Testis (tissue), 3 donors: ENCODE results near the gene SLC45A1. TPM values are rescaled to one million over a fixed set of nuclear protein-coding genes. Genes with fewer than 3 reads are reported as not detected.
A peak's percentile ranks its signal among the peaks of the same experiment; 100 is the strongest.

Experiments used
- DNase-seq: peaks from one replicate; pipeline ENCODE4 v3.0.0-alpha.2; 2019
- H3K27ac ChIP-seq, 2 donors: fragments of 200-600 bp; sonication (generic); one replicate each; pipeline ENCODE4 v1.5.1; 2019
- H3K27me3 ChIP-seq: fragments of 200-600 bp; sonication (generic); one replicate; pipeline ENCODE4 v1.5.1; 2019
- H3K36me3 ChIP-seq: fragments of 200-600 bp; sonication (generic); one replicate; pipeline ENCODE4 v1.5.1; 2017; ENCODE audit warnings: low read depth; ENCODE audit errors: missing control alignments
- H3K4me1 ChIP-seq: fragments of 200-600 bp; sonication (generic); one replicate; pipeline ENCODE4 v1.5.1; 2019
- H3K4me3 ChIP-seq, 2 donors: fragments of 200-600 bp; sonication (generic); one replicate each; pipeline ENCODE4 v1.5.1; 2017 to 2019
- H3K9me3 ChIP-seq: fragments of 200-600 bp; sonication (generic); one replicate; pipeline ENCODE4 v1.5.1; 2017
- POLR2A ChIP-seq: fragments of 450-650 bp; IDR thresholded peaks from one replicate; pipeline ENCODE4 v1.6.1; 2017; ENCODE audit warnings: antibody characterized with exemption, mild to moderate bottlenecking, moderate library complexity
- WGBS, 2 donors: methylation state at CpG; one replicate each; pipeline ENCODE4 v1.1.5; 2018; 5-methylcytosine and 5-hydroxymethylcytosine counted together
- intact Hi-C: fragments of 100-400 bp; cut with DNase I; formaldehyde crosslinking; loops from one replicate; pipeline ENCODE4 v1.15.1; 2023; ENCODE audit warnings: low total_unique reads
- polyA plus RNA-seq: library from polyadenylated mRNA; stranded (reverse); fragments of 350-450 nt; fragmentation: Illumina TruSeq; extraction: RNeasy Lipid Tissue Mini Kit (QIAGEN cat#74804); gene quantifications from one replicate; pipeline ENCODE4 v1.2.3, GENCODE V29; 2014; ENCODE audit warnings: low read depth, low replicate concordance; ENCODE audit not compliant: insufficient read depth
- small RNA-seq, 2 donors: library from RNA; depleted of rRNA; stranded (forward); fragments of <200 nt; gene quantifications; one replicate each; pipeline ENCODE3, GENCODE V24; 2016
- total RNA-seq, 2 donors: library from RNA; depleted of rRNA; stranded (reverse); fragments of >200 nt; gene quantifications; one replicate each; pipeline ENCODE4 v1.2.3, GENCODE V29; 2016
- TF ChIP-seq, protein P1 (sequence below), 3 experiments: fragments of 450-650 bp in 2 of 3; fragments of 200-600 bp in 1 of 3; sonication (generic) in 1 of 3; IDR thresholded peaks; one replicate each; pipeline ENCODE4 v1.5.1; 2016 to 2019; ENCODE audit warnings: antibody characterized with exemption in 3 of 3, mild to moderate bottlenecking in 2 of 3, moderate library complexity in 1 of 3

SLC45A1 gene
- total and polyA plus RNA-seq, 3 donors from 2014 or later: 5.6 to 9.0 (median 8.5) TPM

DNA sequence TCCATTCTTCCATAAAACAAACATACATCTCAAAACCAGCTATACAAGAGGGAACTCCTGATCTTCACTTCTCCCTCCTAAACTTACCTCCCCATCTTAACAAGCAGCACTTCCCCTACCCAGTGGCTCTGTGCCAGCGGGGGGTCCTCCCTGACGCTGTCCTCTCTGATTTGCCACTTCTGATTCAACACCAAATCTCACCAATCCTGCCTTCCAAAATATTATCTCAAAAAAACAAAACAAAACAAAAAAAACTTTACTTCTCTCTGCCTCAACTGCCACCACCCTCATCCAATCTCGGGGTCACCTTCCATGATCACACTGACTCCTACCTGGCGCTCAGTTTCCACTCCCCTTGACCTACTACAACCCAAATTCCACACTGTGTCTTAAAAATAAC, 72.8 kb downstream of the SLC45A1 start:
- no peaks in the 10 kb centered on the region for H3K27me3 ChIP-seq
- DNase-seq: no peak
- H3K27ac ChIP-seq: no peak overlapping the region
- H3K4me3 ChIP-seq: no peak overlapping the region
- 83% methylated on average over 4 of the region's 4 CpGs for WGBS, 2 donors
- H3K4me1 ChIP-seq: peaks cover 8% of the 10 kb centered on the region
- intact Hi-C loops: no loop called here
- no peaks in the 10 kb centered on the region for H3K9me3 ChIP-seq
- TF ChIP-seq, protein P1, sequence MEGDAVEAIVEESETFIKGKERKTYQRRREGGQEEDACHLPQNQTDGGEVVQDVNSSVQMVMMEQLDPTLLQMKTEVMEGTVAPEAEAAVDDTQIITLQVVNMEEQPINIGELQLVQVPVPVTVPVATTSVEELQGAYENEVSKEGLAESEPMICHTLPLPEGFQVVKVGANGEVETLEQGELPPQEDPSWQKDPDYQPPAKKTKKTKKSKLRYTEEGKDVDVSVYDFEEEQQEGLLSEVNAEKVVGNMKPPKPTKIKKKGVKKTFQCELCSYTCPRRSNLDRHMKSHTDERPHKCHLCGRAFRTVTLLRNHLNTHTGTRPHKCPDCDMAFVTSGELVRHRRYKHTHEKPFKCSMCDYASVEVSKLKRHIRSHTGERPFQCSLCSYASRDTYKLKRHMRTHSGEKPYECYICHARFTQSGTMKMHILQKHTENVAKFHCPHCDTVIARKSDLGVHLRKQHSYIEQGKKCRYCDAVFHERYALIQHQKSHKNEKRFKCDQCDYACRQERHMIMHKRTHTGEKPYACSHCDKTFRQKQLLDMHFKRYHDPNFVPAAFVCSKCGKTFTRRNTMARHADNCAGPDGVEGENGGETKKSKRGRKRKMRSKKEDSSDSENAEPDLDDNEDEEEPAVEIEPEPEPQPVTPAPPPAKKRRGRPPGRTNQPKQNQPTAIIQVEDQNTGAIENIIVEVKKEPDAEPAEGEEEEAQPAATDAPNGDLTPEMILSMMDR (IDR thresholded peaks at IDR 0.05): no peak
- TF ChIP-seq POLR2A: no peak
- no peaks in the 10 kb centered on the region for H3K36me3 ChIP-seq

DNA sequence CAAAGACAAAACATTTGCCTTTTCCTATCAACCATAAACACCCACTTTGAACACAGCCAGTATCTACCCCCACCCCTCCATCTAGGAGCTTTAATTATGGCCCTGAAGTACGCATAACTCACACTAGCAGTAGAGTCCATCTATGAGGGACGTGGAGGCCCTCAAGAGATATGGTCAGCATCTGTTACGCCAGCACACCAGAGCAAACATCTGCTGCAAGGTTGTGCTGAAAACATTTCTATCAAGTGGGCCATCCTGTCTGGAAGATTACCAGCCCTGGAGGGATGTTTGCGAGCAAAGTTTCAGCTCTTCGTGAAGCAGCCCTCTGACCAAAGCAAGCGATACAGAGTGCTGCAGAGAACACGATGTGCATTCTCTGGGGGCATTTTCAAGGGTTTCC, 74.6 kb downstream of the SLC45A1 start:
- whole genome bisulfite sequencing, 2 donors: 51 to 54% methylated on average over 7 of the region's 7 CpGs
- DNase-seq: peak; percentile 43
- intact Hi-C loops: no loop called here
- no peaks in the 10 kb centered on the region for H3K27me3 ChIP-seq
- H3K27ac ChIP-seq: peak overlapping the region in 1 of 2 donors; percentile 60
- H3K4me3 ChIP-seq: no peak overlapping the region
- H3K4me1 ChIP-seq: peaks cover 19% of the 10 kb centered on the region
- no peaks in the 10 kb centered on the region for H3K9me3 ChIP-seq
- no peaks in the 10 kb centered on the region for H3K36me3 ChIP-seq
- no peak for TF ChIP-seq POLR2A
- TF ChIP-seq, protein P1 (IDR thresholded peaks at IDR 0.05): no peak

Small RNA genes lying within 50 kb of the gene (small RNA-seq; reads per million reads assigned to genes)
- gene RF00019: 0 reads per million in 2 donors
- gene RNU6-991P: 0 reads per million in 2 donors
